GM12878 (cell line): ENCODE data around the gene SBF1. TPM values are rescaled to one million over a fixed set of nuclear protein-coding genes. Genes with fewer than 3 reads are reported as not detected.

Experiments used
- ATAC-seq: fragments of 200-7000 bp; cut with Tn5 transposase; 3 replicates; pipeline ENCODE4 v1.9.1; 2020; ENCODE audit warnings: mild to moderate bottlenecking, moderate library complexity
- BruUV-seq: library from RNA; stranded (reverse); fragments of 400-500 nt; replicated peaks from 2 replicates; lab custom pipeline; 2021; lab: Mats Ljungman, UMichigan
- CTCF ChIA-PET: fragments of 300-600 bp; sonication (Branson Sonifier 250); formaldehyde crosslinking; extraction: SDS; loops from one replicate; lab custom pipeline; 2021; ENCODE audit warnings: inconsistent platforms; lab: Yijun Ruan, JAX
- POLR2A ChIA-PET: fragments of 350-600 bp; formaldehyde crosslinking; extraction: SDS; loops from one replicate; lab custom pipeline; 2021; ENCODE audit warnings: inconsistent platforms; lab: Charles Lee
- RAD21 ChIA-PET: fragments of 300-600 bp; sonication (Branson Sonifier 250); formaldehyde crosslinking; loops from one replicate; lab custom pipeline; 2023; ENCODE audit warnings: antibody characterized with exemption; ENCODE audit not compliant: unreplicated experiment; lab: Charles Lee
- SMC1A ChIA-PET: fragments of 300-600 bp; sonication (Branson Sonifier 250); formaldehyde crosslinking; loops from one replicate; lab custom pipeline; 2023; ENCODE audit not compliant: unreplicated experiment, uncharacterized antibody; lab: Charles Lee
- DNase-seq: peaks from one replicate; pipeline ENCODE4 v3.0.0-alpha.2; 2011; ENCODE audit warnings: low read depth, low spot score
- FAIRE-seq: peaks from 3 replicates; lab custom pipeline; 2011; peaks lifted over from hg19 to GRCh38; lab: Jason Lieb, UNC
- H2AFZ ChIP-seq: 2 replicates; pipeline ENCODE4 v1.6.0; 2011; ENCODE audit warnings: low read depth, low read length, control low read depth; ENCODE audit not compliant: control insufficient read depth
- H3K27ac ChIP-seq: 2 replicates; pipeline ENCODE4 v1.5.1; 2011; ENCODE audit warnings: control low read depth; ENCODE audit not compliant: control insufficient read depth, insufficient read depth
- H3K27me3 ChIP-seq, 2 experiments: replicated peaks in 1 of 2; 2 replicates each; pipeline versions ENCODE4 v1.6.0 to v1.6.1; 2011; ENCODE audit warnings: low read length in 1 of 2; ENCODE audit not compliant: control insufficient read depth in 2 of 2, insufficient read depth in 2 of 2
- H3K36me3 ChIP-seq, 2 experiments: 2 replicates each; pipeline ENCODE4 v1.5.1; 2011; ENCODE audit warnings: low read length in 1 of 2; ENCODE audit not compliant: control insufficient read depth in 2 of 2, insufficient read depth in 2 of 2
- H3K4me1 ChIP-seq: 2 replicates; pipeline ENCODE4 v1.6.1; 2011; ENCODE audit warnings: mild to moderate bottlenecking, low read length, moderate library complexity, mixed read lengths; ENCODE audit not compliant: control insufficient read depth, insufficient read depth
- H3K4me2 ChIP-seq: 2 replicates; pipeline ENCODE4 v1.6.0; 2011; ENCODE audit warnings: control low read depth; ENCODE audit not compliant: control insufficient read depth, insufficient read depth
- H3K4me3 ChIP-seq: fragments of 200-600 bp; sonication (generic); 2 replicates; pipeline ENCODE4 v1.5.1; 2016
- H3K79me2 ChIP-seq: 2 replicates; pipeline ENCODE4 v1.6.0; 2011; ENCODE audit warnings: low read length; ENCODE audit not compliant: control insufficient read depth, insufficient read depth
- H3K9ac ChIP-seq: 2 replicates; pipeline ENCODE4 v1.8.0; 2011; ENCODE audit warnings: low read length, control low read depth, mixed read lengths; ENCODE audit not compliant: control insufficient read depth, insufficient read depth
- H3K9me3 ChIP-seq: replicated peaks from 3 replicates; pipeline ENCODE4 v1.5.1; 2011; ENCODE audit warnings: mild to moderate bottlenecking, low read length; ENCODE audit not compliant: control insufficient read depth, insufficient read depth
- H4K20me1 ChIP-seq: 2 replicates; pipeline ENCODE4 v1.6.0; 2011; ENCODE audit not compliant: control insufficient read depth, insufficient read depth
- CBX5 ChIP-seq: sonication (generic); IDR thresholded peaks from 2 replicates; pipeline ENCODE4 v1.6.1; 2016; ENCODE audit warnings: low read depth, moderate library complexity, mild to moderate bottlenecking, inconsistent platforms
- CHD1 ChIP-seq: IDR thresholded peaks from 2 replicates; pipeline ENCODE4 v1.6.1; 2012; ENCODE audit warnings: low read depth, low read length, improper control_type of control experiment
- EED ChIP-seq: sonication (generic); IDR thresholded peaks from 2 replicates; pipeline ENCODE4 v1.6.1; 2016; ENCODE audit warnings: antibody characterized with exemption, low read depth
- MEF2A ChIP-seq: IDR thresholded peaks from 2 replicates; pipeline ENCODE4 v1.6.1; 2011; ENCODE audit warnings: low read depth, mild to moderate bottlenecking, low read length, moderate library complexity; ENCODE audit not compliant: insufficient read depth
- POU2F2 ChIP-seq: IDR thresholded peaks from 3 replicates; pipeline ENCODE4 v1.6.1; 2011; ENCODE audit warnings: low read depth, mild to moderate bottlenecking, low read length, borderline replicate concordance
- PRDM15 ChIP-seq: fragments of 450-650 bp; formaldehyde crosslinking; IDR thresholded peaks from 2 replicates; pipeline ENCODE4 v1.4.0; 2020; ENCODE audit warnings: mild to moderate bottlenecking, moderate library complexity
- RBBP5 ChIP-seq: fragments of 200-600 bp; sonication (generic); conservative IDR thresholded peaks from 2 replicates; pipeline ENCODE4 v1.6.1; 2016
- RFX5 ChIP-seq: IDR thresholded peaks from 2 replicates; pipeline ENCODE4 v1.6.1; 2011; ENCODE audit warnings: low read depth, low read length, improper control_type of control experiment
- ZBTB4 ChIP-seq: fragments of 450-650 bp; formaldehyde crosslinking; IDR thresholded peaks from 2 replicates; pipeline ENCODE4 v1.4.0; 2022; ENCODE audit warnings: mild to moderate bottlenecking, moderate library complexity
- ZNF622 ChIP-seq: fragments of 450-650 bp; IDR thresholded peaks from 2 replicates; pipeline ENCODE4 v1.6.1; 2017; ENCODE audit warnings: mild to moderate bottlenecking, inconsistent platforms
- WGBS: methylation state at CpG from one replicate; pipeline ENCODE4 v1.1.6; 2016; ENCODE audit warnings: low lambda C conversion rate; ENCODE audit not compliant: insufficient replicate concordance, insufficient coverage; ENCODE audit errors: missing lambda C conversion rate; 5-methylcytosine and 5-hydroxymethylcytosine counted together
- in situ Hi-C: fragments of 300-500 bp; cut with MboI; formaldehyde crosslinking; loops from 9 replicates; pipeline ENCODE4 v1.14.3; 2018; ENCODE audit warnings: mixed read lengths
- intact Hi-C: fragments of 100-400 bp; cut with micrococcal nuclease; formaldehyde crosslinking; loops from one replicate; pipeline ENCODE4 v1.14.2; 2022; ENCODE audit not compliant: unreplicated experiment
- polyA plus RNA-seq, 11 experiments: library from polyadenylated mRNA; depleted of rRNA in 4 of 11; unstranded in 6 of 11; stranded (reverse) in 5 of 11; fragments of >200 nt; fragmentation: Nextera tagmentation in 4 of 11; fragmentation: Illumina TruSeq in 1 of 11; extraction: Ambion mirVana in 4 of 11; extraction: Trizol in 1 of 11; gene quantifications; 1 replicate in 1 of 11; 2 replicates in 10 of 11; pipeline versions ENCODE4 v1.2.1 to v1.2.3, GENCODE V29; 2011 to 2016; ENCODE audit warnings: inconsistent platforms in 2 of 11, missing spikeins in 2 of 11, low read depth in 1 of 11
- total RNA-seq, 4 experiments: library from RNA; depleted of rRNA in 3 of 4; stranded (reverse); fragments of >200 nt in 3 of 4; fragmentation: Illumina TruSeq in 1 of 4; extraction: Trizol in 1 of 4; gene quantifications; 2 replicates each; pipeline versions ENCODE4 v1.2.1 to v1.2.3, GENCODE V29; 2013 to 2021

Gene SBF1
- total and polyA plus RNA-seq, 10 of the 15 experiments (the other 5 are each of a cell fraction or from before 2014, with no cell fraction given), result 0.23 to 95.0 (median 17.8) TPM

- Histone ChIP-seq H3K9me3 (no peaks in the 10 kb centered on the region), H3K4me3 (no peak overlapping the region), H4K20me1 (no peaks in the 10 kb centered on the region), H3K79me2 (no peaks in the 10 kb centered on the region), H2AFZ (no peak overlapping the region), H3K4me1 (no peaks in the 10 kb centered on the region), H3K4me2 (no peak overlapping the region), H3K9ac (no peak overlapping the region), H3K27ac (no peak overlapping the region), H3K36me3 (peaks cover 29 to 36% of the 10 kb centered on the region in 2 experiments), H3K27me3 (no peaks in the 10 kb centered on the region)
- ATAC-seq (no peak), DNase-seq (no peak), FAIRE-seq (no peak)
- ChIA-PET RAD21 (no interaction called here), POLR2A (no interaction called here), SMC1A (no interaction called here), CTCF (no interaction called here)
- TF ChIP-seq CHD1 (no peak), PRDM15 (CRISPR knock-in tag) (no peak), EED (no peak), CBX5 (no peak), POU2F2 (no peak), ZNF622 (no peak), RFX5 (no peak), MEF2A (no peak), ZBTB4 (CRISPR knock-in tag) (no peak), RBBP5 (no peak)
- no TSS peak for BruUV-seq
- in situ Hi-C loops, result no loop called here
- 94% methylated on average over 8 of the region's 8 CpGs for whole genome bisulfite sequencing
- intact Hi-C loops, result no loop called here
Observed at GRCh38 chr22:50416996-50417395, 57.8 kb downstream of the SBF1 start.
